H1 (cell line): ENCODE results near the gene ADCY9. TPM values are rescaled to one million over a fixed set of nuclear protein-coding genes. Genes with fewer than 3 reads are reported as not detected.

ENCODE experiments used
- CTCF ChIA-PET: fragments of 300-600 bp; sonication (Branson Sonifier 250); formaldehyde crosslinking; loops from one replicate; lab custom pipeline; 2021; ENCODE audit not compliant: partially characterized antibody; lab: Charles Lee
- POLR2A ChIA-PET: fragments of 300-600 bp; sonication (Branson Sonifier 250); formaldehyde crosslinking; loops from one replicate; lab custom pipeline; 2021; ENCODE audit warnings: inconsistent platforms; ENCODE audit not compliant: partially characterized antibody; lab: Charles Lee
- DNase-seq, 2 experiments: peaks; one replicate each; pipeline versions ENCODE4 v3.0.0 to v3.0.0-alpha.2; 2010 to 2022; ENCODE audit warnings: low spot score in 2 of 2, low read depth in 1 of 2, mixed read lengths in 1 of 2
- FAIRE-seq: peaks from 2 replicates; lab custom pipeline; 2011; peaks lifted over from hg19 to GRCh38; lab: Jason Lieb, UNC
- H2AFZ ChIP-seq: 2 replicates; pipeline ENCODE4 v1.8.1; 2012; ENCODE audit warnings: low read length, inconsistent platforms
- H2AK5ac ChIP-seq: 2 replicates; pipeline ENCODE4 v1.6.1; 2013; ENCODE audit warnings: low read depth, low read length
- H2BK120ac ChIP-seq: replicated peaks from 2 replicates; pipeline ENCODE3; 2013; ENCODE audit warnings: low read depth, low read length, inconsistent platforms
- H2BK12ac ChIP-seq: 2 replicates; pipeline ENCODE4 v1.6.1; 2013; ENCODE audit warnings: low read depth, low read length
- H2BK15ac ChIP-seq: 2 replicates; pipeline ENCODE4 v1.6.1; 2013; ENCODE audit warnings: low read length
- H2BK20ac ChIP-seq: 2 replicates; pipeline ENCODE4 v1.6.1; 2013; ENCODE audit warnings: low read length
- H2BK5ac ChIP-seq: 2 replicates; pipeline ENCODE4 v1.6.1; 2013; ENCODE audit warnings: low read depth, low read length
- H3K14ac ChIP-seq: 2 replicates; pipeline ENCODE4 v1.6.1; 2013; ENCODE audit warnings: inconsistent platforms; ENCODE audit not compliant: insufficient read length
- H3K18ac ChIP-seq: 2 replicates; pipeline ENCODE4 v1.6.1; 2013; ENCODE audit warnings: low read length; ENCODE audit errors: extremely low read depth
- H3K23ac ChIP-seq: 2 replicates; pipeline ENCODE4 v1.6.1; 2013; ENCODE audit warnings: inconsistent platforms; ENCODE audit not compliant: insufficient read length
- H3K23me2 ChIP-seq: 2 replicates; pipeline ENCODE4 v1.6.1; 2013; ENCODE audit warnings: low read depth, low read length
- H3K27ac ChIP-seq: 2 replicates; pipeline ENCODE4 v1.6.1; 2011; ENCODE audit warnings: low read depth, low read length, inconsistent platforms
- H3K27me3 ChIP-seq, 4 experiments: replicated peaks in 1 of 4; 1 replicate in 1 of 4; 2 replicates in 3 of 4; pipeline versions ENCODE4 v1.6.1 to v1.8.1; 2011 to 2013; ENCODE audit warnings: low read length in 3 of 4, mild to moderate bottlenecking in 3 of 4, inconsistent platforms in 2 of 4, mixed read lengths in 2 of 4, moderate library complexity in 1 of 4; ENCODE audit not compliant: control insufficient read depth in 3 of 4, insufficient read depth in 3 of 4; ENCODE audit errors: extremely low read depth in 1 of 4
- H3K36me3 ChIP-seq, 4 experiments: 2 replicates each; pipeline versions ENCODE4 v1.6.1 to v1.8.1; 2011 to 2013; ENCODE audit warnings: mild to moderate bottlenecking in 4 of 4, low read length in 3 of 4, moderate library complexity in 2 of 4, control low read depth in 1 of 4, inconsistent platforms in 1 of 4; ENCODE audit not compliant: insufficient read depth in 4 of 4, control insufficient read depth in 2 of 4
- H3K4ac ChIP-seq: replicated peaks from 2 replicates; pipeline ENCODE3; 2013; ENCODE audit warnings: low read length, low read depth, mixed read lengths, inconsistent platforms; ENCODE audit not compliant: insufficient read length
- H3K4me1 ChIP-seq, 4 experiments: replicated peaks in 1 of 4; 1 replicate in 1 of 4; 2 replicates in 3 of 4; pipeline versions ENCODE4 v1.6.1 to v1.8.1; 2011 to 2013; ENCODE audit warnings: low read length in 3 of 4, inconsistent platforms in 2 of 4, mixed read lengths in 1 of 4; ENCODE audit not compliant: insufficient read depth in 4 of 4, control insufficient read depth in 3 of 4
- H3K4me2 ChIP-seq, 2 experiments: 2 replicates each; pipeline versions ENCODE4 v1.6.1 to v1.8.1; 2011 to 2013; ENCODE audit warnings: low read depth in 2 of 2, low read length in 2 of 2, control low read depth in 1 of 2, inconsistent platforms in 1 of 2, mild to moderate bottlenecking in 1 of 2; ENCODE audit not compliant: insufficient read depth in 1 of 2
- H3K4me3 ChIP-seq, 4 experiments: fragments of 200-600, 300-600 bp in 1 of 4; sonication (generic), shearing (Covaris generic), sonication (Bioruptor Twin) in 1 of 4; 2 replicates each; pipeline versions ENCODE4 v1.5.1 to v1.8.1; 2011 to 2016; ENCODE audit warnings: low read length in 4 of 4, low read depth in 3 of 4, control low read depth in 2 of 4, inconsistent platforms in 2 of 4, mild to moderate bottlenecking in 2 of 4, mixed read lengths in 1 of 4, moderate library complexity in 1 of 4; ENCODE audit not compliant: insufficient read depth in 2 of 4; ENCODE audit errors: extremely low read depth in 1 of 4
- H3K56ac ChIP-seq: replicated peaks from 2 replicates; pipeline ENCODE3; 2013; ENCODE audit warnings: low read depth, mild to moderate bottlenecking, mixed read lengths, low read length, inconsistent platforms; ENCODE audit not compliant: insufficient read length
- H3K79me1 ChIP-seq: 2 replicates; pipeline ENCODE4 v1.6.1; 2013; ENCODE audit warnings: low read depth, low read length, control low read depth
- H3K79me2 ChIP-seq, 2 experiments: 2 replicates each; pipeline versions ENCODE4 v1.6.1 to v1.8.1; 2012 to 2013; ENCODE audit warnings: low read length in 2 of 2, mild to moderate bottlenecking in 2 of 2, inconsistent platforms in 1 of 2; ENCODE audit not compliant: insufficient read depth in 2 of 2, control insufficient read depth in 1 of 2
- H3K9ac ChIP-seq, 4 experiments: replicated peaks in 1 of 4; 1 replicate in 1 of 4; 2 replicates in 3 of 4; pipeline versions ENCODE4 v1.6.1 to v1.8.1; 2011 to 2013; ENCODE audit warnings: low read depth in 3 of 4, low read length in 3 of 4, control low read depth in 2 of 4, mild to moderate bottlenecking in 2 of 4, moderate library complexity in 2 of 4, inconsistent platforms in 1 of 4; ENCODE audit errors: extremely low read depth in 1 of 4
- H3K9me3 ChIP-seq, 2 experiments: 2 replicates each; pipeline versions ENCODE4 v1.6.1 to v1.8.1; 2012 to 2013; ENCODE audit warnings: mild to moderate bottlenecking in 2 of 2, moderate library complexity in 2 of 2, control low read depth in 1 of 2, inconsistent platforms in 1 of 2, low read depth in 1 of 2, low read length in 1 of 2, mixed read lengths in 1 of 2; ENCODE audit not compliant: insufficient read depth in 2 of 2
- H4K20me1 ChIP-seq, 2 experiments: replicated peaks in 1 of 2; 2 replicates each; pipeline versions ENCODE3 to v1.8.1; 2011 to 2013; ENCODE audit warnings: inconsistent platforms in 2 of 2, low read length in 2 of 2, mild to moderate bottlenecking in 1 of 2; ENCODE audit not compliant: insufficient read depth in 2 of 2, control insufficient read depth in 1 of 2
- H4K5ac ChIP-seq: 2 replicates; pipeline ENCODE4 v1.6.1; 2013; ENCODE audit warnings: low read length, low read depth, mixed read lengths, inconsistent platforms; ENCODE audit not compliant: insufficient read length
- H4K8ac ChIP-seq: 2 replicates; pipeline ENCODE4 v1.8.0; 2013; ENCODE audit warnings: mild to moderate bottlenecking, moderate library complexity, low read length, inconsistent platforms; ENCODE audit not compliant: insufficient read depth; ENCODE audit errors: extremely low read depth
- H4K91ac ChIP-seq: replicated peaks from 2 replicates; pipeline ENCODE3; 2013; ENCODE audit warnings: low read length, mixed read lengths, inconsistent platforms; ENCODE audit not compliant: insufficient read length
- KDM5A ChIP-seq: fragments of 200-600 bp; IDR thresholded peaks from 2 replicates; pipeline ENCODE4 v1.7.1; 2012; ENCODE audit warnings: mild to moderate bottlenecking, low read length, inconsistent platforms, mixed read lengths
- RAD21 ChIP-seq, 2 experiments: IDR thresholded peaks in 1 of 2; conservative IDR thresholded peaks in 1 of 2; 2 replicates each; pipeline ENCODE4 v1.6.1; 2011; ENCODE audit warnings: low read depth in 2 of 2, low read length in 2 of 2, improper control_type of control experiment in 1 of 2, inconsistent platforms in 1 of 2, mild to moderate bottlenecking in 1 of 2, moderate library complexity in 1 of 2
- SRF ChIP-seq: IDR thresholded peaks from 2 replicates; pipeline ENCODE4 v1.6.1; 2011; ENCODE audit warnings: mild to moderate bottlenecking, low read depth, low read length, moderate library complexity
- ZNF274 ChIP-seq: IDR thresholded peaks from 2 replicates; pipeline ENCODE4 v1.7.0; 2012; ENCODE audit warnings: low read length, borderline replicate concordance; ENCODE audit errors: extremely low read depth
- WGBS, 2 experiments: shearing (Covaris generic) in 1 of 2; methylation state at CpG; one replicate each; pipeline versions ENCODE4 v1.1.6 to v1.1.7; 2013 to 2015; ENCODE audit warnings: low lambda C conversion rate in 2 of 2, mixed read lengths in 2 of 2, inconsistent platforms in 1 of 2, low coverage in 1 of 2, missing lambda C conversion rate in 1 of 2; ENCODE audit not compliant: insufficient replicate concordance in 2 of 2, insufficient coverage in 1 of 2, insufficient read length in 1 of 2; ENCODE audit errors: extremely low coverage in 1 of 2, missing lambda C conversion rate in 1 of 2; 5-methylcytosine and 5-hydroxymethylcytosine counted together
- polyA plus RNA-seq, 7 experiments: library from polyadenylated mRNA; depleted of rRNA in 3 of 7; stranded (reverse) in 5 of 7; unstranded in 2 of 7; fragments of >200 nt in 5 of 7; fragments of 200-250 nt in 2 of 7; gene quantifications; 1 replicate in 5 of 7; 2 replicates in 1 of 7; 4 replicates in 1 of 7; pipeline versions ENCODE4 v1.2.1 to v1.2.3, GENCODE V29; 2011 to 2013; ENCODE audit warnings: missing spikeins in 2 of 7, mixed read lengths in 2 of 7
- total RNA-seq: library from RNA; stranded (reverse); fragmentation: NEBNext Ultra II Directional; extraction: Animal tissue kit (Norgen Biotek cat#: 25700); gene quantifications from 2 replicates; pipeline ENCODE4 v1.2.1, GENCODE V29; 2021

Gene ADCY9
- total and polyA plus RNA-seq, 2 of the 8 experiments (the other 6 are each of a cell fraction or from before 2014, with no cell fraction given), result 5.4 to 13.1 TPM

DNA sequence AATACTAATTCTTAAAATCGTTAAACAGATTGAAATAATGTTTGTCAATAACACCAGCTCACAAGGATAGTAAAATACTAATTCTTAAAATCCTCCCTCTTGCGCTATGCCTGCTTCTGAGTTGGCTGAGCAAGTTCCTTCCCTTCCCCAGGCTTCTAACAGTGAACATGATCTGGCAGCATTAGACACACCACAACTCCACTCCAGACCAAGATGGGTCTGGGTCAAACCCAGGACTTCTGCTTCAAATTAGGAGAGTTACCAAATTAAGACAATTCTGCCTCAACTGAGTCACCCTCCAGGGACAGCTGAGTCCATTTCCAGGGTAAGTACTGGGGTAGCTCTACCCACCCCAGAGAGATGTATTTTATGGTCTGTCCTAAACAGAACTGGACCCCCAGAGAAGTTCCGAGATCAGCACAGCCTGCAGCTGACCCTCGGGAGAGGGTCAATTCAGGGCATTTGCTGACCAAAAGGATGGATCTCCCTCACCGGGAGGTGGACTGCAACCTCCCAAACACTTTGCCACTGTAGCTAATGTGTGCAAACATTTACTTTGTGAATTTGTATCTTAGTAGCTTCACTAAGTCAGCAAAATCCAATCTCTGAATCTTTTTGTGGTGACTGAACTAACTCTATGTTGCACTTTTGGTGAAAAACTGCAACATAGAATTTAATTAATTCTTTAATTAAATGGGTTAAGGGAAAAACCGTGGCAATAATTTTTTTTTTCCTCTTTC lies 48.8 kb downstream of the ADCY9 start:
- Histone ChIP-seq H2BK5ac (no peak overlapping the region), H4K5ac (no peak overlapping the region), H3K79me1 (no peaks in the 10 kb centered on the region; the same call in 1 of the 2 replicates), H3K4me1 (peaks cover 0 to 3% (median under 1%) of the 10 kb centered on the region in 4 experiments; a peak in 1 of 7 replicates), H4K8ac (no peak overlapping the region), H3K79me2 (no peaks in the 10 kb centered on the region), H4K20me1 (no peaks in the 10 kb centered on the region), H2BK120ac (no peak overlapping the region), H2AFZ (no peak overlapping the region), H3K27me3 (no peaks in the 10 kb centered on the region), H2BK12ac (no peak overlapping the region), H3K27ac (no peak overlapping the region), H4K91ac (no peak overlapping the region), H3K56ac (no peak overlapping the region), H2BK15ac (no peak overlapping the region), H3K23ac (no peak overlapping the region), H2BK20ac (no peak overlapping the region), H3K36me3 (no peaks in the 10 kb centered on the region), H3K14ac (no peak overlapping the region), H2AK5ac (no peak overlapping the region), H3K23me2 (no peaks in the 10 kb centered on the region), H3K9ac (no peak overlapping the region), H3K9me3 (no peaks in the 10 kb centered on the region), H3K4me3 (no peak overlapping the region), H3K4me2 (no peak overlapping the region), H3K4ac (no peak overlapping the region), H3K18ac (no peak overlapping the region)
- DNase-seq (peak in 1 of 2 experiments; percentile 31), FAIRE-seq (no peak)
- POLR2A ChIA-PET, result no interaction called here
- CTCF ChIA-PET, result no interaction called here
- 85% methylated on average over 6 of the region's 6 CpGs; no CpG with 5 or more reads in 1 of the 2 experiments for whole genome bisulfite sequencing, 2 experiments
- TF ChIP-seq SRF (no peak), KDM5A (no peak), RAD21 (IDR thresholded peaks at IDR 0.05 in 1 of 2, conservative IDR thresholded peaks at IDR 0.05 in 1 of 2; ENCODE audit: low read depth in 2 of 2, low read length in 2 of 2) (no peak), ZNF274 (no peak)
